Esophagus (tissue), 2 donors: ENCODE data around the gene CLINT1. TPM values are rescaled to one million over a fixed set of nuclear protein-coding genes. Genes with fewer than 3 reads are reported as not detected.

Experiments used
- H3K27ac ChIP-seq, 2 donors: one replicate each; pipeline ENCODE4 v1.5.1; 2013; ENCODE audit warnings: low read depth in 2 of 2, mild to moderate bottlenecking in 2 of 2, inconsistent platforms in 1 of 2, low read length in 1 of 2, moderate library complexity in 1 of 2
- H3K27me3 ChIP-seq, 2 donors: one replicate each; pipeline ENCODE4 v1.6.1; 2013; ENCODE audit warnings: low read length in 2 of 2, control low read depth in 1 of 2, mild to moderate bottlenecking in 1 of 2; ENCODE audit not compliant: insufficient read depth in 2 of 2, control insufficient read depth in 1 of 2
- H3K36me3 ChIP-seq, 2 donors: one replicate each; pipeline ENCODE4 v1.6.1; 2013; ENCODE audit warnings: low read length in 1 of 2; ENCODE audit not compliant: control insufficient read depth in 2 of 2, insufficient read depth in 2 of 2
- H3K4me1 ChIP-seq, 2 donors: one replicate each; pipeline ENCODE4 v1.6.1; 2013; ENCODE audit warnings: low read length in 1 of 2; ENCODE audit not compliant: control insufficient read depth in 2 of 2, insufficient read depth in 2 of 2
- H3K4me3 ChIP-seq, 2 donors: one replicate each; pipeline ENCODE4 v1.5.1; 2013; ENCODE audit warnings: low read length in 2 of 2, mild to moderate bottlenecking in 2 of 2, low read depth in 1 of 2, moderate library complexity in 1 of 2
- H3K9me3 ChIP-seq, 2 donors: one replicate each; pipeline ENCODE4 v1.6.1; 2013; ENCODE audit warnings: mild to moderate bottlenecking in 2 of 2, low read depth in 1 of 2, low read length in 1 of 2, moderate library complexity in 1 of 2; ENCODE audit not compliant: control insufficient read depth in 2 of 2, insufficient read depth in 1 of 2
- WGBS, 2 donors: extraction: QIAGEN DNeasy Blood & Tissue Kit; methylation state at CpG; one replicate each; pipeline ENCODE4 v1.1.7; 2013; 5-methylcytosine and 5-hydroxymethylcytosine counted together
- polyA plus RNA-seq, 2 donors: library from polyadenylated mRNA; stranded (reverse); fragments of 200-250 nt; gene quantifications; one replicate each; pipeline ENCODE4 v1.2.3, GENCODE V29; 2013
- donor health status: healthy with polysubstance abuse.
- donor health status: Bipolar disorder and iron deficiency.

CLINT1 gene
- polyA plus RNA-seq, 2 donors: 59.1 to 75.2 TPM

GRCh38 chr5:157842787-157843186, 16.2 kb downstream of the CLINT1 start:
- no peak overlapping the region for H3K27ac ChIP-seq
- 66% methylated on average over 4 of the region's 4 CpGs for WGBS, 2 donors

GRCh38 chr5:157842185-157842584, 16.8 kb downstream of the CLINT1 start:
- H3K4me1 ChIP-seq: no peaks in the 10 kb centered on the region
- no peaks in the 10 kb centered on the region for H3K27me3 ChIP-seq
- 79 to 92% methylated on average over 5 of the region's 5 CpGs for WGBS, 2 donors
- H3K9me3 ChIP-seq: no peaks in the 10 kb centered on the region
- H3K27ac ChIP-seq: no peak overlapping the region
- H3K4me3 ChIP-seq: no peak overlapping the region
- no peaks in the 10 kb centered on the region for H3K36me3 ChIP-seq

More at GRCh38 chr5:157842787-157843186, 16.2 kb downstream of the CLINT1 start:
- Histone ChIP-seq H3K36me3 (no peaks in the 10 kb centered on the region), H3K9me3 (no peaks in the 10 kb centered on the region), H3K4me3 (no peak overlapping the region), H3K27me3 (no peaks in the 10 kb centered on the region), H3K4me1 (no peaks in the 10 kb centered on the region)

GRCh38 chr5:157839157-157839795, 19.7 kb downstream of the CLINT1 start:
- H3K9me3 ChIP-seq: no peaks in the 10 kb centered on the region
- no peaks in the 10 kb centered on the region for H3K36me3 ChIP-seq
- H3K4me1 ChIP-seq: peaks cover 0 to 3% of the 10 kb centered on the region in 2 donors
- H3K4me3 ChIP-seq: no peak overlapping the region
- no peaks in the 10 kb centered on the region for H3K27me3 ChIP-seq
- 73 to 77% methylated on average over 8 of the region's 8 CpGs for WGBS, 2 donors
- no peak overlapping the region for H3K27ac ChIP-seq

GRCh38 chr5:157836121-157836753, 22.7 kb downstream of the CLINT1 start:
- Histone ChIP-seq H3K27ac (no peak overlapping the region), H3K27me3 (no peaks in the 10 kb centered on the region), H3K4me1 (peaks cover 0 to 3% of the 10 kb centered on the region in 2 donors), H3K4me3 (no peak overlapping the region), H3K9me3 (no peaks in the 10 kb centered on the region), H3K36me3 (no peaks in the 10 kb centered on the region)
- 96 to 100% methylated on average over 2 of the region's 2 CpGs for WGBS, 2 donors

GRCh38 chr5:157835041-157835440, 23.9 kb downstream of the CLINT1 start:
- Histone ChIP-seq H3K4me3 (no peak overlapping the region), H3K9me3 (no peaks in the 10 kb centered on the region), H3K27ac (no peak overlapping the region), H3K4me1 (peaks cover 0 to 3% of the 10 kb centered on the region in 2 donors), H3K27me3 (no peaks in the 10 kb centered on the region), H3K36me3 (no peaks in the 10 kb centered on the region)
- WGBS, 2 donors: 59 to 80% methylated on average over 5 of the region's 5 CpGs

- peaks cover 0 to 3% of the 10 kb centered on the region in 2 donors for H3K4me1 ChIP-seq
- H3K4me3 ChIP-seq: no peak overlapping the region
- no peaks in the 10 kb centered on the region for H3K9me3 ChIP-seq
- no peaks in the 10 kb centered on the region for H3K27me3 ChIP-seq
- WGBS, 2 donors: 95 to 98% methylated on average over 4 of the region's 4 CpGs
- H3K27ac ChIP-seq: peak overlapping the region in 1 of 2 donors; percentile 13
- no peaks in the 10 kb centered on the region for H3K36me3 ChIP-seq
Observed at GRCh38 chr5:157828944-157829639, 29.9 kb downstream of the CLINT1 start.

GRCh38 chr5:157828105-157828943, 30.6 kb downstream of the CLINT1 start:
- WGBS, 2 donors: 56 to 58% methylated on average over 8 of the region's 8 CpGs
- Histone ChIP-seq H3K27me3 (no peaks in the 10 kb centered on the region), H3K36me3 (peaks cover 0 to 2% of the 10 kb centered on the region in 2 donors), H3K9me3 (no peaks in the 10 kb centered on the region), H3K27ac (peak overlapping the region; percentile 12 to 71), H3K4me3 (no peak overlapping the region), H3K4me1 (peaks cover 2 to 3% of the 10 kb centered on the region in 2 donors)

- no peaks in the 10 kb centered on the region for H3K27me3 ChIP-seq
- H3K4me3 ChIP-seq: no peak overlapping the region
- peaks cover 0 to 2% of the 10 kb centered on the region in 2 donors for H3K36me3 ChIP-seq
- H3K27ac ChIP-seq: no peak overlapping the region
- H3K9me3 ChIP-seq: no peaks in the 10 kb centered on the region
- 27 to 38% methylated on average over 3 of the region's 3 CpGs for WGBS, 2 donors
- peaks cover 2 to 3% of the 10 kb centered on the region in 2 donors for H3K4me1 ChIP-seq
Observed at GRCh38 chr5:157827423-157827822, 31.5 kb downstream of the CLINT1 start.

- no peaks in the 10 kb centered on the region for H3K9me3 ChIP-seq
- H3K27me3 ChIP-seq: no peaks in the 10 kb centered on the region
- H3K36me3 ChIP-seq: peaks cover 0 to 2% of the 10 kb centered on the region in 2 donors
- peaks cover 0 to 2% of the 10 kb centered on the region in 2 donors for H3K4me1 ChIP-seq
- no peak overlapping the region for H3K27ac ChIP-seq
- H3K4me3 ChIP-seq: no peak overlapping the region
- 95 to 96% methylated on average over 8 of the region's 8 CpGs for WGBS, 2 donors
Observed at GRCh38 chr5:157823655-157824054, 35.3 kb downstream of the CLINT1 start.
